Smooth muscle cell of the brain vasculature (primary cell): ENCODE results near the gene SLC18B1.

Source experiments
- DNase-seq: peaks from one replicate; pipeline ENCODE4 v3.0.0-alpha.2; 2012; ENCODE audit warnings: low read depth, low spot score

Gene SLC18B1

GRCh38 chr6:132742495-132742894, 55.9 kb downstream of the SLC18B1 start:
- DNase-seq = no peak

- DNase-seq = no peak
Observed at GRCh38 chr6:132741281-132741680, 57.2 kb downstream of the SLC18B1 start.

GRCh38 chr6:132736239-132736638, 62.2 kb downstream of the SLC18B1 start:
- no peak for DNase-seq

- no peak for DNase-seq
Observed at GRCh38 chr6:132734694-132735236, 63.7 kb downstream of the SLC18B1 start.

- no peak for DNase-seq
Observed at GRCh38 chr6:132733814-132734213, 64.6 kb downstream of the SLC18B1 start.

GRCh38 chr6:132733283-132733682, 65.2 kb downstream of the SLC18B1 start:
- DNase-seq = no peak

GRCh38 chr6:132731086-132731485, 67.4 kb downstream of the SLC18B1 start:
- no peak for DNase-seq

GRCh38 chr6:132730560-132730959, 67.9 kb downstream of the SLC18B1 start:
- no peak for DNase-seq

- no peak for DNase-seq
Observed at GRCh38 chr6:132728616-132729015, 69.8 kb downstream of the SLC18B1 start.

GRCh38 chr6:132726608-132726975, 71.8 kb downstream of the SLC18B1 start:
- DNase-seq = no peak

- no peak for DNase-seq
Observed at GRCh38 chr6:132725947-132726607, 72.4 kb downstream of the SLC18B1 start.

GRCh38 chr6:132725471-132725870, 73.0 kb downstream of the SLC18B1 start:
- DNase-seq = no peak

- DNase-seq = no peak
Observed at GRCh38 chr6:132719736-132720448, 78.5 kb downstream of the SLC18B1 start.
